ENCODE measurements around the gene MYLK3.

The MYLK3 gene

DNA sequence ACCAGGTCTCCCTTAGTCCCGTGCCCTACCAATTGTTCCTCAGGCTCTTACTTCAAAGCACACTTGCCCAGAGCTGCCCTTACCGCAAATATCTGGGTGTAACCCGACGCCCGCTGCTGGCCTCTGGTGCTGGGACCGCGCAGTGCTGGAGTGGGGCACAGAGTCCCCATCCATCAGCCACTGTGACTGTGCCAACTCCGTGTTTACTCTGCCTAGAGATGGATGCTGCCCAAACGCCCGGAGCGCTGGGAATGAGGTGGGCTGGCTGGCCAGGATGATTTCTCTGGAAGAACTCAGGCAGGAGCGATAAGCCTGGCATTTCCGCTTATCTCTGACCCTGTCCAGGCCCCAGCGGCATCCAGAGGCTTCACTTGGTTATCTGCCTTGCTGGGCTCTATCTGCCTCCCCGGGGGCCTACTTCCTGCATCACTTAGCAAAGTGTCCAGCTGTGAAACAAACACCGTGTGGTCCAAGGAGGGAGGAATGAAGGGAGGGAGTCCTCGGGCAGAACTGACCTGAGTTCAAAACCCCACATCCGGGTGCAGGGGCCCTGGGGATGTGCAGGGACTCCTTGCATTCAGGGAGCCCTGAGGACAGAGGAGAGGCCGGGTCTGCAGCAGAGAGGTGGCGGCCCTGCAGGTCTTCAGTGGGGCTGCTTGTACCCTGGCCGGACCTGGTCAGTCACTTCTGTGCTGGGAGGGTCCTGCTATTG is 9.4 kb upstream of the MYLK3 start:
- no peak for DNase-seq (ENCODE audit: low read depth)

DNA sequence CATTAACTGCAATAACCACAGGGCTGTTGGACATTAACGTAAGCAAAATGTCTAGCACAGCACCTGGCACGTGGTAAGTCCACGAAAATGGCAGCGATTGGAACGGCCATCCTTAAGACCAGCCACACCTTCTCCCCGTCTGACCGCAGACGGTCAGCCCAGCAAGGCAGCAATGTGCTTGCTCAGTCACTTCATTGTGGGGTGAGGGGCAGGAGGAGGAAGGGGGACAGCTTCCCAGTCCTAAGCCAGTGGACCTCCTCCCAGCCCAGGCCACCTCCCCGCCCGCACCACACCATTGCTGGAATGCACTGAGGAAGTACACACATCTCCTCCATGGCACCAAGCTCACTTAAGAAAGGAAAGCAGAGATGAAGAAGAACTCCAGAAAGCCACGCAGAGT is 8.6 kb upstream of the MYLK3 start:
- DNase-seq (ENCODE audit: low read depth), result no peak

DNA sequence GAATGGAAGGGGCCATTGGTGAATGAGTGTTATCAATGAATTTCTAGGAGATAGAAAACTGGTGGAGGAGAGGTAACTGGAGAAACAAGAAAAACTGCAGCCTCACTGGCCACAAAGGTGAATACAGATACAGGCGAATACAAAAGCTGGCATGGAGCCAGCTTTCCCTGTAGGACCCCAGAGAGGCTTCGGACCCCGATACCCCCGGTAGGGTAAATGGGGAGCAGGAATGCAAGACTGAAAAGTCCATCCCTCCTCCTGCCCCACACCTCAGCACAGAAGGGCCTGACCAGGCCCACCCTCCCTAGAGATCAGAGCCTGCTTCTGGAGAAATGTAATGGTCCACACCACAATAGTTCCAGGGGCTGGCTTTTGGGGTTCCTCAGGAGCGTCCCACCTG is 4.9 kb upstream of the MYLK3 start:
- no peak for DNase-seq (ENCODE audit: low read depth)

DNA sequence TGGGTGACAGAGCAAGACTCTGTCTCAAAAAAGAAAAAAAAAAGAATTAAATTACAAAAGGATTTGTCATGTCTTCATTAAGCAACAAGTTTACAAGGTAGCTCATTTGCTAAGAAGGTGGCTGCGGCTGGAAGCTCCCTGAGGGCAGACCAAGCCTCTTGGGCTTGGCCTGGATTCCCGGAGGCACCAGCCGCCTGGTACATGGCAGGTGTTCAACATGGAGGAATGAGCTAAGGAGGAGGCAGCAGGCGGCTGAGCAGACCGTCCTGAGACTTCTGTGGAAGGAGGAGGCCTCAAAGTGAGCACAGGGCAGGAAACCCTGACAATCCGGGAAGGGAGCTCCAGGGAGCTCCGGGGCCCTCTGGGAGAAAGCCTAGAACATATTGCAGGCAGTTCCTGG is 3.2 kb upstream of the MYLK3 start:
- DNase-seq (ENCODE audit: low read depth), result no peak

DNA sequence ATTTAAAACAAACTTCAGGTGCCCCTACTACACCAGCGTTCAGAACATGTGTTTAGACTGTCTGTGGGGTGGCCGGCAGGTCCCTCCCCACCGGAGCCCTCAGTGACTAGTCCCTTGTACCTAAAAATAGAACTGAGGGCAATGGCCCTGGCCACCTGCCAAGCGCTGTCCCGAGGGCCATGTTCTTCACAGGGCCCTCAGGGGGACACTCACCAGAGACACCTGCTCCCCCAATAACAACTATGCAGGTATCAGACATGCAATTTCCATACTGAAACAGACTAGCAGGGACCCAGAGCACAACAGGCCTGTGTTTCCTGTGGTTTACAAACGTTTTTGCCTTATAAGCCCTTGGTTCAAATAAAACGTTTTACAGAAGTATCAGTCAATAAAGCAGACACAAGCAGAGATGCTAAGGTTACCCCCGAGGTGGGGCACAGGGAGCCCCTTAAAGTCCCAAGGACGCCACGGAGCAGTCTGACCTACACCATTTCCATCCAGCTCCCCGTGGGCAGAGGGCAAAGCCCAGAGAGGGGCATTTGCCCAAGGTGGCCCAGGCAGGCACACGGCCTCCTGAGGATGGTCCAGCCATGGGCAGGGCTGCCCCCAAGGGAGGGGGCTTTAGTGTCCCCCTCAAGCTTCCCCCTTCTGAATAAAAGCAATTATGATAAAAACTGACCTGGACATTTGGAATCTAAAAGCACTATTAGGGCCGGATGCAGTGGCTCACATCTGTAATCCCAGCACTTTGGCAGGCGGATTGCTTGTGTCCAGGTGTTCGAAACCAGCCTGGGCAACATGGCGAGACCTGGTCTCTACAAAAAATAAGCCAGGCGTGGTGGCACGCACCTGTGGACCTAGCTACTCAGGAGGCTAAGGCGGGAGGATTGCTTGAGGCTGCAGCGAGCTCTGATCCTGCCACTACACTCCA is 896 bp upstream of the MYLK3 start:
- DNase-seq (ENCODE audit: low read depth), result no peak

GRCh38 chr16:46746821-46747776 is 1.0 kb downstream of the MYLK3 start:
- no peak for DNase-seq (ENCODE audit: low read depth)

GRCh38 chr16:46745617-46746016 is 2.5 kb downstream of the MYLK3 start:
- no peak for DNase-seq (ENCODE audit: low read depth)

DNA sequence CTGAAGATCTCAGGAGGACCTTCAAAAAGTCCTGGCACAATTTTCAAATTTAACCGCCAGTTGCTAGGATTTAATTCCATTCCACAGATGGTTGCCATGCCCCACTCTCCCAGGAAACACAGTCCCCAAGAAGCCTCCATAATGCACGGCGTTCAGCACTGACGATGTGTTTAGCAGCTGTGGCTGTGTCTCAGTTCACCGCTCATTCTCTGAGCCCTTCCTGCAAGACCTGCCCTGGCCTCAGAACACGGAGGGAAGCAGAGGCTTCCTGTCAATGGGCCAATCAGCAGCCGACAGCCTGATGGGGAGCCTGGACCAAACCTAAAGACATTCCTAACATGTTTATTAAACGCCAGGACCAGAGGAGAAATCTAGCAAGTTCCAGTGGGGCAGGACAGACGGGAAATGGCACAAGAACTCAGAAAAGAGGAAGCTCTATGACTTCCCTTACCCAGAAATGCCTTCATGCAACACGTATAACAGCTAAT is 4.9 kb downstream of the MYLK3 start:
- no peak for DNase-seq (ENCODE audit: low read depth)

DNA sequence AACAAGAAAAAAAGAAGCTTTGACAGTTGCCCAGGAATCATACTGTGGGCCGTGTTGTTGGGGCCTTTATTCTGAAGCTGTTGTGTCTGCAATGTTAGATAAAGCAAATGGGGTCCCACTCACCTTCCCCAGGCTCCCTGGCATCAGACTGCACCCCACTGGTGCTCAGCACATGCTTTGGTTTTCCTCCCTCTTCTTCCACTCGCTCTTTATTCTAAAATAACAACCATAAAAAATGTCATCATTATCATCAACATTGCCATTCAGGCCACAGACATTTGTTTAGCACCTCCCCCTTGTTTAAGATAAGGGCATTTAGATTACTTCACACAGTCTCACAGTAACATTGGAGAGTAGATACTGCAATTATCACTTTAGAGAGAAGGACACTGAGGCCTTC is 8.2 kb downstream of the MYLK3 start:
- DNase-seq (ENCODE audit: low read depth), result no peak

DNA sequence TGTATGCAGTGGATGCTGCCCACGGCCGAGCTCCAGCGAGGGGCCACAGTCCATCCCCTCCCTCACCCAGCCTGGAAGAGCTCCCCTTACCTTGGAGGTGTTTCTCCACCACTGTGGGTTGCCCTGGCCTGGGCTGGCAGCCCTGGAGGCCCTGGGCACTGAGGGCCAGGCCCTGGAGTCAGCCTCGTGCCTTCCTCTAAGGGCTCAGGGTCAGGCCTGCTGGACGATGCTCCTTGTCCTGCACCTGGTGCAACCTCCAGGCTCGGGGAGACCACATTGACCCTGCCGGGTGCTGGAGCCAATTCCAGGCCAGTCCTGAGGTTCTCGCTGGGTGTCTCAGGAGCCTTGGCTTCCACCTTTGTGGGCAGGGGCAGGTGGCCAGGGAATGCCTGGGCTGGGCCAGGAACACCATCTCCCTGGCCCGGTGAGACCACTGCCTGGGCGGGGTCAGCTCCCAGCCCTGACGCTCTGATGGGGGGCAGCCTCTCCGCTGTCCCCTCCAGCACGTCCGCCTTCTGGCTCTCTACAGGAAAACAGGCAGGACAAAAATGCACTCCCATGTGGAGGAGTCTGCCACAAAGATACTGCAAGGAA is 10.4 kb downstream of the MYLK3 start:
- no peak for DNase-seq (ENCODE audit: low read depth)

DNA sequence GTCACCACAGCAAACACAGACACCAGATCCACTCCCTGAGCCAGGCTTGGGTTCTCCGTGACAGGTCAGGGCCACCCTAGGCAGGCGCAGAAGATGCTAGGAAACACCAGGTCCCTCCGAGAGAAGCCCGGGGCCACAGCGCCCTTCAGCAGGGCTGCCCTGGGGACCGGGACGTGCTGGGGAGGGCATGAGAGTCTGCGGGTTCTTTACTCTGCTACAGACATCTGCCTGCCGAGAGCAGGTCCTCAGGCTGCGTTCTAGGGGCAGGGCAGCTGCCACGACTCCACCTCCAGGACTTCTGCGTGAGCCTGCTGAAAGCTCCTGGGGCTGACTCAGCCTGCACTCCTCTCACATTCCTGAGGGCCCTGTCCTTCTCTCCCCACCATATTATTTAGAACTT is 11.4 kb downstream of the MYLK3 start:
- DNase-seq (ENCODE audit: low read depth), result no peak

DNA sequence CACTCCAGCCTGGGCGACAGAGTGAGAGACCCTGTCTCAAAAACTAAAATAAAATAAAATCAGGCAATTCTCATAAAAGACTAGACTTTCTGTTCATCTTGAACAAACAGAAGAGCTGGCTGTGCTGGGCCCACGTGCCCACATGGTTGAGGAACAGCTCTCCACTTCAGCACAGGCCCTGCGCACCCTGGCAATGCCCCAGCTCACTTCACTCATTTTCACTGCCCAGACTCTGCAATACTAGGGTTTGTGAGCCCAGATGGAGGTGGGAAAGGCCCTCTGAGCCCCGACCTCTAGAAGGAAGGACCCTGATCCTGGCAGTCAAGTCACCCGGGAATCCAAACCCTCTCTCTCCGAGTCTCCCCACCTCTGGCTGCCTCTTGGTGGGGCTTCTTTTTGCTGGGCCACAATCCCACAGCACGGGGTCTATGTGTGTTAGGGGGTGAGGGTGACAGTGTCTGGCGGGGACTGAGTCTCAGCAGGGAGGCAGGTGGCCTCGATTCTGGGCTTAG is 14.8 kb downstream of the MYLK3 start:
- DNase-seq (ENCODE audit: low read depth), result no peak

GRCh38 chr16:46732561-46732960 is 15.6 kb downstream of the MYLK3 start:
- DNase-seq (ENCODE audit: low read depth), result no peak

DNA sequence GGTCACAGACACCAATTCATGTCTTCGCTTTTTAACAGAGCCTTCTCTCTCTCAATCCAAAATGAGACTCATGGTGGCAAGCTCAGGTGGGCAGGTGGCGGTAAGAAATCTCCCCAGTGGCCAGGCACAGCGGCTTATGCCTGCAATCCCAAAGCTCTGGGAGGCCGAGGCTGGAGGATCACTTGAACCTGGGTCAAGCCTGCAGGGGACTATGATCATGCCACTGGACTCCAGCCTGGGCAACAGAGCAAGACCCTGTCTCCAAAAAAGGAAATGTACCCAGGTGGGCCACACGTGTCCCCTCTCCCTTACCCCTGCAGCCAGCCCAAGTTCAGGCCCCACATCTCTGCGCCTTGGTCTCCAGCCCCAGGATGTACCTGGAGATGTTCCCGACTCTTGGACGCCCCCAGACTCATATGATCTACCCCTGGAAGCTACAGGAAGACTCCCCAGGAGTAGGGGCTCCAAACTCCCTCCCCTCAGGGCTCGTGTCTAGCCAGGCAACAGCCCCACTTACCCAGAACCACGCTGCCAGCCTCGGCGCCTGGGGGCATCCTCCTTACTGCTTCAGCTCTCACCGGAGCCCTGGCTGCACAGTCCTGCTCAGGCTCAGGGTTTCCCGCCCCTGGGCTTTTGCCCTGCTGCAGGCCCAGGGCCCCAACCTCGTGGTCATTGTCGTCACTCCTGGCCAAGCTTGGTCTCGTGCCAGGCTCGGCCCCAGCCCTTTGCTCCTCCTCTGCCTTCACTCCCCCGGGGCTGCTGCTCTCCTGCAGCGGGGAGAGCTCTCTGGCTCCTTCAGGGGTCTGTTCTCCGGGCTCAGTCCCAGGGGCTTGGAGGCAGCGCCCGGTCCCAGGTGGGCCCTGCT is 16.2 kb downstream of the MYLK3 start:
- no peak for DNase-seq (ENCODE audit: low read depth)

GRCh38 chr16:46730801-46731690 is 17.1 kb downstream of the MYLK3 start:
- DNase-seq (ENCODE audit: low read depth), result no peak

DNA sequence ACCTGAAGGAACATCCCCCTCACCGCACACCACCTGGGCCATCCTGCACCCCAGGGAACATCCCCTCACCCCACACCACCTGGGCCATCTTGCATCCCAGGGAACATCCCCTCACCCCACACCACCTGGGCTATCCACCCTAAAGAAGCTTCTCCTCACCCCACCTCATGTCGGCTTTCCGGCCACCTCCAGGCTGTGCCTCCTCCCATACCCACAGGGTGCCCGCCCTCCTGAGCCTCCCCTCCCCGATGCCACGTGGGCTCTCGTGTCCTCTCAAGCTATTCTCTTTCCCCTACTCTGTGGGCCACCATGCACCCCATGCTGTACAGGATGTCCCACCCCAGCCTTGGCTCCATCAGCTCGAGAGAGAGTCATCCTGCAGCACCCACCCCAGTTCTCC is 18.0 kb downstream of the MYLK3 start:
- DNase-seq (ENCODE audit: low read depth), result no peak

DNA sequence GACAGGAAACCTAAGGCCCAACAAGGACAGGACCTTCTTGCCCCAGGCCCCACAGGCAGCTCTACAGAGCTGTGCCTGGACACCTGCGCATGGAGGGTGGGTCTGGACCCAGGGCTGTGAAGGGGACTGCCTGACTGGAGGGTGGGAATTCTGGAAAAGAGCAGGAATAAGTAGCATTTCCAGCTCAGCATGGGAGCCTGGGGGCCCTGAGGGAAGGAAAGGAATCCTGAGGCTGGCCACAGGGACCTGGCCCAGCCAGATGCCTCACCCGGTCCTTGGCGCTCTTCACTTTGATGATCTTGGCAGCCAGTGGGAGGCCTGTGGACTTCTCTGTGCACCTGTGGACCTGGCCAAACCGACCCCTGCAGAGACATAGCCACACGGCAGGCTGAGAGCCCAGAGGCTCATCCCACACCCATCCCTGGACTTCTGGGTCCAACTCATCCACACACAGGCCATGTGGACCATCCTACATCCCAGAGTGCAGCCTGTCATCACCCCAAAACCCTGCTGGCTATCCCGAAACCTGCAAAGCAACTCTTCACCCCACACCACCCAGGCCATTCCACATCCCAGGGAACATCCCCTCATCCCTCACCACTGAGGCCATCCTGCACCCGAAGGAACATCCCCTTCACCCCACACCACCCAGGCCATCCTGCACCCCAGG is 18.7 kb downstream of the MYLK3 start:
- no peak for DNase-seq (ENCODE audit: low read depth)

DNA sequence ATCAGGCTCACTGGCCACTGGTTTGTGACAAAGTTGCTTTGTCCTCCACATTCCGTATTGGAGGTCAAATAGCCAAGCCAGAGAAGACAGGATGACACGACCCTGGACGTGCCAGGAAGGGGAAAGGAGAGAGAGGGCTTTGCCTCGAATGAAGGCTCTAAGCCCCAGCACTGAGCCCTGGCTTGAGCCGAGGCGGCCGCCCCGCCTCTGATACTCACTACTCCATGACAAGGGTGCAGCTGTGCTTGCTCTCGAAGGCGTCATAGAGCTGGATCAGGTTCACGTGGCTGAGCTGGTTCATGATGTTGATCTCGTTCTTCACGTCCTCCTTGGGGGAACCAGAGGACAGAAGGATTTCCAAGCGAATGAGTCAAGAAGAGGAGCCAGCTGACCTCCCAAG is 19.3 kb downstream of the MYLK3 start:
- DNase-seq (ENCODE audit: low read depth), result no peak

DNA sequence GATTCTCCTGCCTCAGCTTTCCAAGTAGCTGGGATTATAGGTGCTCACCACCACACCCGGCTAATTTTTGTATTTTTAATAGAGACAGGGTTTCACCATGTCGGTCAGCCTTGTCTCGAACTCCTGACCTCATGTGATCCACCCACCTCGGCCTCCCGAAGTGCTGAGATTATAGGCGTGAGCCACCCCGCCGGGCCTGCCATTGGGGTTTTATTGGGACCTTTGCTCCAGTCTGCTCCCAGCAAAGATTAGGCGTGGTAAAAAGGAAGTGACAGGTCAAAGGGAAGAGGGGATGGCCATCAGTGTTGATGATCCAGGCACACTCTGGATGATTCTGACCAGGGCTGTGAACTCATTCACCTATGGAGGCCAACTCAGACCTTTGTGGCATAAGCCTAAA is 20.5 kb downstream of the MYLK3 start:
- DNase-seq (ENCODE audit: low read depth), result no peak
